Measurements from ENCODE around the gene PJVK. TPM values are rescaled to one million over a fixed set of nuclear protein-coding genes. Genes with fewer than 3 reads are reported as not detected.

The PJVK gene
- polyA plus RNA-seq, 1 of the 3 experiments (the other 2 are of a cell fraction): 5.3 TPM

DNA sequence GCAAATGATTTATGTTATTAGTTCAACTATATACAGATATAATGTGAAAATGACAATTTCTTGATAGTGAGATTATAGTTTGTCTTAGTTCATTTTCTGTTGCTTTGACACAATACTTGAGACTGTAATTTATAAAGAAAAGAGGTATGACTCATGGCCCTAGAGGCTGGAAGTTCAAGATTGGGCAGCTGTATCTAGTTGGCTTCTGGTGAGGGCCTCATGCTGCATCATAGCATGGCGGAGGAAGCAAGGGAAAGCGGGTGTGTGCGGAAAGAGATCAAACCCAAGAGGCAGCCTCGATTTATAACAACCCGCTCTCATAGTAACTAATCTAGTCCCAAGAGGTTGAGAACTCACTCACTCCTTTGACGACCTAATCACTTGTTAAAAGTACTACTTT is 40.4 kb downstream of the PJVK start:
- H3K4me2 ChIP-seq: no peak overlapping the region
- no peak overlapping the region for H2AFZ ChIP-seq (ENCODE audit: low read depth)
- no peaks in the 10 kb centered on the region for H3K4me1 ChIP-seq (ENCODE audit: control insufficient read depth in 1 of 2, insufficient read depth in 2 of 2, low read depth in 1 of 2, low read length in 1 of 2)
- 98% methylated on average over 6 of the region's 6 CpGs for WGBS (ENCODE audit: low lambda C conversion rate)
- H3K9me3 ChIP-seq: no peaks in the 10 kb centered on the region
- no peaks in the 10 kb centered on the region for H3F3A ChIP-seq (replicated peaks; ENCODE audit: insufficient read depth)
- H3K27ac ChIP-seq (ENCODE audit: low read depth in 2 of 2, low read length in 1 of 2): no peak overlapping the region
- no peaks in the 10 kb centered on the region for H3K27me3 ChIP-seq (ENCODE audit: insufficient read depth)
- H3K9me2 ChIP-seq: no peaks in the 10 kb centered on the region
- ChIA-PET CTCF (interaction anchor here (1.1 kb wide), 1 partner anchor 32 kb away, joined by 3 read pairs; no protein-coding TSS in a partner anchor), POLR2A (no interaction called here)
- TF ChIP-seq RCOR1 (IDR thresholded peaks at IDR 0.05; ENCODE audit: low read length): no peak
- TF ChIP-seq RAD21 (IDR thresholded peaks at IDR 0.05; ENCODE audit: low read length): no peak
- TF ChIP-seq, protein P1, sequence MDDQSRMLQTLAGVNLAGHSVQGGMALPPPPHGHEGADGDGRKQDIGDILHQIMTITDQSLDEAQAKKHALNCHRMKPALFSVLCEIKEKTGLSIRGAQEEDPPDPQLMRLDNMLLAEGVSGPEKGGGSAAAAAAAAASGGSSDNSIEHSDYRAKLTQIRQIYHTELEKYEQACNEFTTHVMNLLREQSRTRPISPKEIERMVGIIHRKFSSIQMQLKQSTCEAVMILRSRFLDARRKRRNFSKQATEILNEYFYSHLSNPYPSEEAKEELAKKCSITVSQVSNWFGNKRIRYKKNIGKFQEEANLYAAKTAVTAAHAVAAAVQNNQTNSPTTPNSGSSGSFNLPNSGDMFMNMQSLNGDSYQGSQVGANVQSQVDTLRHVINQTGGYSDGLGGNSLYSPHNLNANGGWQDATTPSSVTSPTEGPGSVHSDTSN (IDR thresholded peaks at IDR 0.05): no peak
- TF ChIP-seq FOXJ3 (CRISPR knock-in tag; IDR thresholded peaks at IDR 0.05): no peak
- no peak for TF ChIP-seq ELF1 (IDR thresholded peaks at IDR 0.05)
- TF ChIP-seq TCF12 (IDR thresholded peaks at IDR 0.05): no peak
- no peak for TF ChIP-seq NFIC (IDR thresholded peaks at IDR 0.05; ENCODE audit: borderline replicate concordance)
- TF ChIP-seq SMC3 (IDR thresholded peaks at IDR 0.05; ENCODE audit: low read depth, low read length): no peak
- no peak for TF ChIP-seq FOXM1 (IDR thresholded peaks at IDR 0.05; ENCODE audit: low read depth)
- TF ChIP-seq NRF1 (IDR thresholded peaks at IDR 0.05; ENCODE audit: low read depth, low read length): no peak
- TF ChIP-seq POLR2AphosphoS5 (IDR thresholded peaks at IDR 0.05; ENCODE audit: low read depth, low read length): no peak
- TF ChIP-seq USF2 (IDR thresholded peaks at IDR 0.05; ENCODE audit: borderline replicate concordance, low read depth, low read length): no peak
- no peak for TF ChIP-seq GABPA (IDR thresholded peaks at IDR 0.05; ENCODE audit: low read depth)
- no peak for TF ChIP-seq EP300 (IDR thresholded peaks at IDR 0.05; ENCODE audit: borderline replicate concordance in 1 of 2, low read depth in 1 of 2, low read length in 1 of 2)
- no peak for TF ChIP-seq JUND (IDR thresholded peaks at IDR 0.05)
- no peak for TF ChIP-seq GATA2 (CRISPR knock-in tag; IDR thresholded peaks at IDR 0.05)
- TF ChIP-seq, protein P2, sequence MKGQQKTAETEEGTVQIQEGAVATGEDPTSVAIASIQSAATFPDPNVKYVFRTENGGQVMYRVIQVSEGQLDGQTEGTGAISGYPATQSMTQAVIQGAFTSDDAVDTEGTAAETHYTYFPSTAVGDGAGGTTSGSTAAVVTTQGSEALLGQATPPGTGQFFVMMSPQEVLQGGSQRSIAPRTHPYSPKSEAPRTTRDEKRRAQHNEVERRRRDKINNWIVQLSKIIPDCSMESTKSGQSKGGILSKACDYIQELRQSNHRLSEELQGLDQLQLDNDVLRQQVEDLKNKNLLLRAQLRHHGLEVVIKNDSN (IDR thresholded peaks at IDR 0.05; ENCODE audit: borderline replicate concordance, low read depth): no peak
- no peak overlapping the region for H3K4me3 ChIP-seq (ENCODE audit: low read depth in 2 of 2, low read length in 1 of 2)
- peaks cover 3% of the 10 kb centered on the region; the same call in 1 of the 2 replicates for H4K20me1 ChIP-seq (ENCODE audit: insufficient read depth)
- H3K9ac ChIP-seq: no peak overlapping the region
- DNase-seq: no peak
- peaks cover 42% of the 10 kb centered on the region; the same call in 1 of the 2 replicates for H3K79me2 ChIP-seq (ENCODE audit: insufficient read depth)
- peaks cover 63 to 64% of the 10 kb centered on the region in 2 experiments for H3K36me3 ChIP-seq (replicated peaks in 1 of 2; ENCODE audit: control insufficient read depth in 1 of 2, insufficient read depth in 2 of 2, low read length in 1 of 2)

GRCh38 chr2:178496049-178496448 is 44.9 kb downstream of the PJVK start:
- Histone ChIP-seq H3K36me3 (replicated peaks in 1 of 2; ENCODE audit: control insufficient read depth in 1 of 2, insufficient read depth in 2 of 2, low read length in 1 of 2) (peaks cover 80 to 85% of the 10 kb centered on the region in 2 experiments), H2AFZ (ENCODE audit: low read depth) (no peak overlapping the region), H4K20me1 (ENCODE audit: insufficient read depth) (no peaks in the 10 kb centered on the region), H3K27me3 (ENCODE audit: insufficient read depth) (no peaks in the 10 kb centered on the region), H3K79me2 (ENCODE audit: insufficient read depth) (peaks cover 7% of the 10 kb centered on the region; the same call in 1 of the 2 replicates), H3K9ac (no peak overlapping the region), H3K4me2 (no peak overlapping the region), H3K27ac (ENCODE audit: low read depth in 2 of 2, low read length in 1 of 2) (no peak overlapping the region), H3K9me3 (no peaks in the 10 kb centered on the region), H3F3A (replicated peaks; ENCODE audit: insufficient read depth) (peaks cover 3% of the 10 kb centered on the region), H3K9me2 (no peaks in the 10 kb centered on the region), H3K4me3 (ENCODE audit: low read depth in 2 of 2, low read length in 1 of 2) (no peak overlapping the region), H3K4me1 (ENCODE audit: control insufficient read depth in 1 of 2, insufficient read depth in 2 of 2, low read depth in 1 of 2, low read length in 1 of 2) (no peaks in the 10 kb centered on the region; a peak in 1 of 4 replicates)
- ChIA-PET POLR2A (no interaction called here), CTCF (interaction anchor here (1.1 kb wide), 1 partner anchor 14 kb away, joined by 4 read pairs; no protein-coding TSS in a partner anchor)
- WGBS (ENCODE audit: low lambda C conversion rate): 72% methylated on average over 4 of the region's 4 CpGs
- no peak for DNase-seq
- TF ChIP-seq, protein P3, sequence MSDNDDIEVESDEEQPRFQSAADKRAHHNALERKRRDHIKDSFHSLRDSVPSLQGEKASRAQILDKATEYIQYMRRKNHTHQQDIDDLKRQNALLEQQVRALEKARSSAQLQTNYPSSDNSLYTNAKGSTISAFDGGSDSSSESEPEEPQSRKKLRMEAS (IDR thresholded peaks at IDR 0.05; ENCODE audit: low read depth): no peak
- no peak for TF ChIP-seq NFIC (IDR thresholded peaks at IDR 0.05; ENCODE audit: borderline replicate concordance)
- TF ChIP-seq, protein P1 (IDR thresholded peaks at IDR 0.05): no peak
- no peak for TF ChIP-seq GATA2 (CRISPR knock-in tag; IDR thresholded peaks at IDR 0.05)
- TF ChIP-seq, protein P2 (IDR thresholded peaks at IDR 0.05; ENCODE audit: borderline replicate concordance, low read depth): no peak
- no peak for TF ChIP-seq SIN3A (IDR thresholded peaks at IDR 0.05; ENCODE audit: borderline replicate concordance, low read depth, low read length)
- TF ChIP-seq YY1 (IDR thresholded peaks at IDR 0.05; ENCODE audit: low read depth): no peak
- TF ChIP-seq POLR2AphosphoS5 (IDR thresholded peaks at IDR 0.05; ENCODE audit: low read depth, low read length): no peak
- no peak for TF ChIP-seq TEAD4 (IDR thresholded peaks at IDR 0.05; ENCODE audit: borderline replicate concordance, insufficient read depth)
- TF ChIP-seq, protein P4, sequence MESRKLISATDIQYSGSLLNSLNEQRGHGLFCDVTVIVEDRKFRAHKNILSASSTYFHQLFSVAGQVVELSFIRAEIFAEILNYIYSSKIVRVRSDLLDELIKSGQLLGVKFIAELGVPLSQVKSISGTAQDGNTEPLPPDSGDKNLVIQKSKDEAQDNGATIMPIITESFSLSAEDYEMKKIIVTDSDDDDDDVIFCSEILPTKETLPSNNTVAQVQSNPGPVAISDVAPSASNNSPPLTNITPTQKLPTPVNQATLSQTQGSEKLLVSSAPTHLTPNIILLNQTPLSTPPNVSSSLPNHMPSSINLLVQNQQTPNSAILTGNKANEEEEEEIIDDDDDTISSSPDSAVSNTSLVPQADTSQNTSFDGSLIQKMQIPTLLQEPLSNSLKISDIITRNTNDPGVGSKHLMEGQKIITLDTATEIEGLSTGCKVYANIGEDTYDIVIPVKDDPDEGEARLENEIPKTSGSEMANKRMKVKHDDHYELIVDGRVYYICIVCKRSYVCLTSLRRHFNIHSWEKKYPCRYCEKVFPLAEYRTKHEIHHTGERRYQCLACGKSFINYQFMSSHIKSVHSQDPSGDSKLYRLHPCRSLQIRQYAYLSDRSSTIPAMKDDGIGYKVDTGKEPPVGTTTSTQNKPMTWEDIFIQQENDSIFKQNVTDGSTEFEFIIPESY (IDR thresholded peaks at IDR 0.05; ENCODE audit: borderline replicate concordance, low read depth): no peak
- TF ChIP-seq MEF2A (IDR thresholded peaks at IDR 0.05; ENCODE audit: borderline replicate concordance, low read depth): no peak

Measured in SK-N-SH (cell line).